ENCODE measurements around the gene SMAD3. TPM values are rescaled to one million over a fixed set of nuclear protein-coding genes. Genes with fewer than 3 reads are reported as not detected.

SMAD3 gene
- total RNA-seq, 1 donor from 2014 or later, result 18.4 TPM

DNA sequence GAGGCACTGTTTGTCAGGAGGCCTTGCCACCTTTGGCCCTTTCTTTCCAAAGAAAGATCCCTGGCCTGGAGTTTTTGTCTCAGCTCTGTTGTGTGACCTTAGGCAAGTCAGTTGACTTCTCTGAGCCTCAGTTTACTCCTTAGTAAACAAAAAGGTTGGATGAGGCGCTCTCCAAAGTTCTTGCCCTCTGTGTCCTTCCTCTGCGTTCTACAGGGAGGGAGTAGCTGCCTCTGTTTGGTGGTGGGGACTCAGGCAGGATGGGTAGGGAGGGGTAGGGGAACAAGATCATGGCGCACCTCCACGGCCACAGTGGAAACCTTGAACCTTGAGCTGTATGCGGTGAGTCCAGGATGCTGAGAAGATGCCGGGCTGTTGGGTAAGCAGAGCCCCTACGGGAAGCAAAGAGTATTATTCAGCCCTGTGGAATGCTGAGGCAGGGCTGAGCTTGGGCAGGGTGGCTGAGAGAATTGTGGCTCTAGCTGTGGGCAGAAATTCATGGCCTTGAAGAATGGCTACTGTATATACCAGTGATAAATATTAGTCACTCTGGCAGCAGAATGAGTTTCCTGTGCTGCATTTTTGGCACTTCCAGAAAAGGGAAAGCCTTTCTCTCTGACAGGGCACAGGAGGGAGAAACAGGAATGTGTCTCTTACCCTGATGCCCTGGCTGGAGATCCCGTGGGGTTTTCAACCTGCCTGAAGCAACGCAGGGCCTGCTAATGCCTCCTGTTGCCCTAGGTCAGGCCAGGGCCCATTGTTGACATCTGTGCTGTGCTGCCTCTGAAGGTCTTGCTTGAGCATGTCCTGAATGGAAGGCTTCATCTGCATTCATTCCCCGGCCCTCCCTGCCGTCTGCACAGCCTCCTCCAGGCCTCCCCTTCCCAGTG is 39.9 kb downstream of the SMAD3 start:
- DNase-seq (ENCODE audit: low spot score), result no peak
- intact Hi-C loops (cut with DNase I), result no loop called here

GRCh38 chr15:67105991-67106763 is 40.8 kb downstream of the SMAD3 start:
- intact Hi-C loops (cut with DNase I), result no loop called here
- DNase-seq (ENCODE audit: low spot score), result no peak

GRCh38 chr15:67106764-67107013 is 41.3 kb downstream of the SMAD3 start:
- intact Hi-C loops (cut with DNase I), result no loop called here
- DNase-seq (ENCODE audit: low spot score), result no peak

GRCh38 chr15:67107014-67107812 is 41.8 kb downstream of the SMAD3 start:
- no peak for DNase-seq (ENCODE audit: low spot score)
- intact Hi-C loops (cut with DNase I), result no loop called here

GRCh38 chr15:67108122-67108961 is 42.9 kb downstream of the SMAD3 start:
- DNase-seq (ENCODE audit: low spot score), result no peak
- intact Hi-C loops (cut with DNase I), result no loop called here

- DNase-seq (ENCODE audit: low spot score), result no peak
- intact Hi-C loops (cut with DNase I), result no loop called here
Observed at GRCh38 chr15:67109141-67110034, 44.0 kb downstream of the SMAD3 start.

DNA sequence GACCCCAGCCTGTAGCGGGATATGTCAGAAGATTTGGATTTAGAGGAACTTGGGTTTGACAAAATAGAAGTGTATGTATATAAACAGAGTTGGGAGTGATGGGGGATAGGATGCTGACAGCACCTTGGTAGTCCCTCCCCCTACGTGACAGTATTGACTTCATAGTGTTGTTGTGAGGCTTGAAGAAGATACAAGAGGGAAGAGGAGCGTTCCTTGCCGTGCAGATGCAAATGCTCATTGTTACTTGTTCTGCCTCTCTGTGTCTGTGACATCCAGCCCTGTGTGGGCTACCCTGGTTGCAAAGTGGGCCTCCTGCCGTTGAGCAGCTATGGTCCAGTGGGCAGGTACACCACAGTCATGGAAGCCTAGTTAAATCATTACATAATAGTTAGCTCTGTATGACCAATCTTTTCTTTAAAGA is 45.0 kb downstream of the SMAD3 start:
- intact Hi-C loops (cut with DNase I), result no loop called here
- DNase-seq (ENCODE audit: low spot score), result no peak

DNA sequence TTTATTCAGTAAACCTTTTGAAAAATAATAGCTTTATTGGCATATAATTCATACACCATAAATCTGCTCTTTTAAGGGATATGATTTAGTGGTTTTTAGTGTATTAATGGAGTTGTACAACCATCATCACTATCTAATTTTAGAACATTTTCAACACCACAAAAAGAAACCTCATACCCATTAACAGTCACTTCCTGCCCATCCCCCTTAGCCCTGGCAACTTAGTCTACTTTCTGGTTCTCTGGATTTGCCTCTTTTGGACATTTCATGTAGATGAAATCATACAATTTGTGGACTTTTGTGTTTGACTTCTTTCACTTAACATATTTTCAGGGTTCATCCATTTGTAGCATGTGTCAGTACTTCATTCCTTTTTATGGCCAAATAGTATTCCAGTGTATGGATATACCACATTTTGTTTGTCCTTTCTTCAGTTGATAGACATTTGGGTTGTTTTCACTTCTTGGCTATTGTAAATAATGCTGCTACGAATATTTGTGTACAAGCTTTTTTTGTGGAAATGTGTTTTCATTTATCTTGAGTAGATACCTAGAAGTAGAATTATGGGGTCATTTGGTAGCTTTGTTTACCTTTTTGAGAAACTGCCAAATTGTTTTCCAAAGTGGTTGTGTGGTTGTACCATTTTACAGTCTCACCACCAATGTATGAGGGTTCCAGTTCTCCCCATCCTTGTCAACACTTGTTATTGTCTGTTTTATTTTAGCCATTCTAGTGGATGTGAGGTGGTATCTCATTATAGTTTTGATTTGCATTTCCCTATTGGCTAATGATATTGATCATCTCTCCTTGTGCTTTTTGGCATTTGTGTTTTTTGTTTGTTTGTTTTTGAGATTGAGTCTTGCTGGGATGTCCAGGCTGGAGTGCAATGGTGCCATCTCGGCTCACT is 45.8 kb downstream of the SMAD3 start:
- DNase-seq (ENCODE audit: low spot score), result no peak
- intact Hi-C loops (cut with DNase I), result no loop called here

DNA sequence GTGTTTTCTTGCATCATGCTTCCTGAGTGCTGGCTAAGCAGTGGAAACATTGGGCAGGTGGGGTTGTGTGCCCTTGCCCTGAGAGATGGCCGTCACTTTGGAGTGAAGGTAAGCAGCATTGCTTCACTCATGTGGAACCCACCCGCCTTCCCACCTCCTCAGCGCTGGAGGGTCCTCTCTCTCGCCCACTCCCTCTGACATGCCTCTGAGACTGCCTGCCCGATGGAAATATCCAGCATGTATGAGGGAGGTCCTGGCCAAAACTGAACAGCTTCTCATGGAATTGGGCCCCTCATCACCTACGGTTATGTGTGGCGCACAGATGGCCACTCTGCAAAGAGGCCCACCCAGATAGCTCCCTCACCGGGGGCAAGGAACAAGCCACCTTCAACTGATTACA is 48.6 kb downstream of the SMAD3 start:
- intact Hi-C loops (cut with DNase I), result no loop called here
- peak; percentile 74 for DNase-seq (ENCODE audit: low spot score)

DNA sequence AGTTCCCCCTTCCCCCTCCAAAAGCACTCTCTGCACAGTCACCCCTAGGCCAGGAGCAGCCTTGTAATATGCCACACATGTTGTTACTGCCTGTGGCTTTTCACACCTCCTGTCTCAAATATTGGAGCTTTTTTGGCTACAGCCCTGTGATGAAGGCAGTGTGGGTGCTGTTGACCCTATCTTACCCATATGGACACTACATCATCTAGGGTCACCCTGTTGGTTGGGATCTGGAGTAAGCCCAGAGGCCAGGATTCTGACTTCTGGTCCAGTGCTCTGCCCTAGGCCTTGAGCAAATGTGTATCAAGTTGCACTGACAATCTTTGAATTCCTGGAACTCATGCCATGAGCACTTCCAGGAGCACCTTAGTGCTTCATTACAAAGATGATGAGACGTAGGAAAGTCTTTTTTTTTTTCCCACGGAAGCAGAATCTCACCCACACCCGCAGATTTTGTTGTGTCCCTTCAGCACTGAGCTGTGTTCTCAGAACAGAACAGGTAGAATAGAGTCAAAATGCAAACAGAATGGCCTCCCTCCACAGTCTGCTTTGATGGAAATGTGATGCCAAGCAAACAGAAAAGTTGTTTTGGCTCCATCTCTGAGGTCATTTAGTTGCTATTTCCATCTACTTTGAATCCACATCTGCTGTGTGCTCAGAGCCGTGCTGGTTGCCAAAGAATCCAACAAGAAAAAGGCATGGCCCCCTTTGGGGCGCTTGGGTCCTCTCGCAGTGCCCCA is 49.6 kb downstream of the SMAD3 start:
- intact Hi-C loops (cut with DNase I), result no loop called here
- peak; percentile 47 for DNase-seq (ENCODE audit: low spot score)

- DNase-seq (ENCODE audit: low spot score), result peak; percentile 44
- intact Hi-C loops (cut with DNase I), result no loop called here
Observed at GRCh38 chr15:67115586-67115969, 50.2 kb downstream of the SMAD3 start.

DNA sequence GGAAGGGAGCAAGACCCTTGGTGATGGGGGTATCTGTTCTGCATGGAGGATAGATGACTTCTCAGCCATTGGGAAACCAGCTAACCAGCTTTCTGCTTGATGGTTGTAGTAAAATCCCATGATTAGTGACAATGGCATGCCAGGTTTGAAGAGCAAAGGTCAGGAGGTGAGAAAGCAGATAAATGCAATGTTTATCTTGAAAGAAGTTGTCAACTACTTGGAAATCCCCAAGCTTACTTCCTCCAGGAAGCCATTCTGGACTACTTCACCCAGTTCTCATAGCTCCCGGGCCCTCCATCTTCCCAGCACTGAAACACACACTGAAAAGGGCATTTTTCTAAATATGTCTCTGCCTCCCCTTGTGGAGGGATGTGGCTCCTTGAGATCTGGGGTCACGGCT is 51.3 kb downstream of the SMAD3 start:
- no peak for DNase-seq (ENCODE audit: low spot score)
- intact Hi-C loops (cut with DNase I), result no loop called here

GRCh38 chr15:67117370-67117769 is 52.0 kb downstream of the SMAD3 start:
- no peak for DNase-seq (ENCODE audit: low spot score)
- intact Hi-C loops (cut with DNase I), result no loop called here

DNA sequence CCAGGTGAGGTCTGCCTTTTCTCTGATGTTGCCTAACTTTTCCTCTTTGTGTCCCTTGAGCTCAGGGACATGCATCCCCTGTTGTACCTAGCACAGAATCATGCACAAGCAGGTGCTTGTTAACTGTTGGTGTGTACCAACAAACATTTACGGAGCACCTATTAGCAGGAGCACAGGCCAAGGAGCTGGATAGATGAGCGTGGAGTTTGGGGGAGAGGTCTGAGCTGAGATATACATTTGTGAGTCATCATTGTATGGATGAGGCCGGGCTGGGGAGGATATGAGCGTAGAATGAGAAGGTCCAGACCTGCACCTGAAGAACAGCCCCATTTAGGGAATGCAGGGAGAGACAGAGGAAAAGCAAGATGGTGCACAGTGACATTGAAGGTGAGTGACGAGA is 53.4 kb downstream of the SMAD3 start:
- intact Hi-C loops (cut with DNase I), result no loop called here
- DNase-seq (ENCODE audit: low spot score), result no peak

- intact Hi-C loops (cut with DNase I), result no loop called here
Observed at GRCh38 chr15:67119238-67119846, 53.9 kb downstream of the SMAD3 start.

More at GRCh38 chr15:67119238-67119846, 53.9 kb downstream of the SMAD3 start:
- DNase-seq (ENCODE audit: low spot score), result no peak
